ENCODE measurements around the gene IL10RB. TPM values are rescaled to one million over a fixed set of nuclear protein-coding genes. Genes with fewer than 3 reads are reported as not detected.
A peak's percentile ranks its signal among the peaks of the same experiment; 100 is the strongest.

Gene IL10RB
- total and polyA plus RNA-seq, 2 of the 8 experiments (the other 6 are each of a cell fraction or from before 2014, with no cell fraction given): 2.7 to 3.2 TPM

DNA sequence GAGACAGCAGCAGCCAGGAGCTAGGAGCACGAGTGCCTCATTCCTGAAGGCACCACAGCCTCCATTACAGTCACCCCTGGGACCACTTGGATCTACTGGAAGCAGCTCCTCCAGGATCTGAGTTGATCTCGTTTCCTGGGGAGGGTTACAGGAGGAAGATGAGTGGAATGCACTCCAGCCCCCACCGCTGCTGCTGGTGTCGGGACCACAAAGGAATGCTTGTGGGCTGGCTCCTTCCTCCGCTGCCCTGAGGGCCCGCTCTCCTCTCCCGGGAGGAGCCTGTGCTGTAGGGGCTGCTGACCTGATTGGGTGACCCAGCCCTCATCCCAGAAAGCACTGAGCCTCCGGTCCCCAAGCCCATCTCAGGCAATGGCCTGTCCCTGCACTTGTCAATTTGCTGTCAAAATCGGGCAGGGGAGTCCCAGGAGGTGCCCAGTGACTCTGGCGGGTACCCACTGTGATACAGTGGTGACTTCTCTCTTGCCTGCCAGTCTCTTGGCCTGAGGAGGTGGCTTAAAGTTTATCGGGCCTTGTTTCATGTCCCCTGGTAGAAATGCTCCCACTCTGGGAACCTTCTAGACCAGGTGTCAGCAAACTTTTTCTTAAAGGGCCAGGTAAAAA, 23.1 kb downstream of the IL10RB start:
- Histone ChIP-seq H3K14ac (ENCODE audit: insufficient read length) (no peak overlapping the region), H2BK120ac (replicated peaks; ENCODE audit: low read depth, low read length) (no peak overlapping the region), H4K20me1 (replicated peaks in 1 of 2; ENCODE audit: control insufficient read depth in 1 of 2, insufficient read depth in 2 of 2, low read length in 2 of 2) (peaks cover 0 to 2% of the 10 kb centered on the region in 2 experiments), H3K36me3 (ENCODE audit: control insufficient read depth in 2 of 4, insufficient read depth in 4 of 4, low read length in 3 of 4) (no peaks in the 10 kb centered on the region), H2BK12ac (ENCODE audit: low read depth, low read length) (no peak overlapping the region), H3K4me3 (ENCODE audit: extremely low read depth in 1 of 4, insufficient read depth in 2 of 4, low read depth in 3 of 4, low read length in 4 of 4) (no peak overlapping the region), H2AFZ (ENCODE audit: low read length) (no peak overlapping the region), H2BK20ac (ENCODE audit: low read length) (no peak overlapping the region), H3K9me3 (ENCODE audit: insufficient read depth in 2 of 2, low read depth in 1 of 2, low read length in 1 of 2) (no peaks in the 10 kb centered on the region), H2BK5ac (ENCODE audit: low read depth, low read length) (peak overlapping the region; percentile 49; the same call in 1 of the 2 replicates), H4K5ac (ENCODE audit: insufficient read length, low read depth, low read length) (no peak overlapping the region), H3K9ac (replicated peaks in 1 of 4; ENCODE audit: extremely low read depth in 1 of 4, low read depth in 3 of 4, low read length in 3 of 4) (no peak overlapping the region), H3K4me1 (replicated peaks in 1 of 4; ENCODE audit: control insufficient read depth in 3 of 4, insufficient read depth in 4 of 4, low read length in 3 of 4) (no peaks in the 10 kb centered on the region), H3K27ac (ENCODE audit: low read depth, low read length) (no peak overlapping the region), H3K23me2 (ENCODE audit: low read depth, low read length) (no peaks in the 10 kb centered on the region), H3K4ac (replicated peaks; ENCODE audit: insufficient read length, low read depth, low read length) (no peak overlapping the region), H3K23ac (ENCODE audit: insufficient read length) (no peak overlapping the region), H4K8ac (ENCODE audit: extremely low read depth, insufficient read depth, low read length) (no peak overlapping the region), H3K4me2 (ENCODE audit: insufficient read depth in 1 of 2, low read depth in 2 of 2, low read length in 2 of 2) (no peak overlapping the region), H3K18ac (ENCODE audit: extremely low read depth, low read length) (no peak overlapping the region), H2AK5ac (ENCODE audit: low read depth, low read length) (no peak overlapping the region), H4K91ac (replicated peaks; ENCODE audit: insufficient read length, low read length) (no peak overlapping the region), H3K79me1 (ENCODE audit: low read depth, low read length) (no peaks in the 10 kb centered on the region), H2BK15ac (ENCODE audit: low read length) (no peak overlapping the region), H3K79me2 (ENCODE audit: control insufficient read depth in 1 of 2, insufficient read depth in 2 of 2, low read length in 2 of 2) (no peaks in the 10 kb centered on the region), H3K56ac (replicated peaks; ENCODE audit: insufficient read length, low read depth, low read length) (no peak overlapping the region), H3K27me3 (replicated peaks in 1 of 4; ENCODE audit: control insufficient read depth in 3 of 4, extremely low read depth in 1 of 4, insufficient read depth in 3 of 4, low read length in 3 of 4) (no peaks in the 10 kb centered on the region)
- no peak for TF ChIP-seq GTF2F1 (IDR thresholded peaks at IDR 0.05; ENCODE audit: borderline replicate concordance, low read depth, low read length)
- TF ChIP-seq KDM5A (IDR thresholded peaks at IDR 0.05; ENCODE audit: low read length): no peak
- TF ChIP-seq KDM4A (IDR thresholded peaks at IDR 0.05; ENCODE audit: low read depth, low read length, severe bottlenecking): no peak
- TF ChIP-seq TAF1 (IDR thresholded peaks at IDR 0.05; ENCODE audit: low read depth, low read length): no peak
- WGBS, 2 experiments (ENCODE audit: extremely low coverage in 1 of 2, insufficient coverage in 1 of 2, insufficient read length in 1 of 2, insufficient replicate concordance in 2 of 2, low coverage in 1 of 2, low lambda C conversion rate in 2 of 2, missing lambda C conversion rate in 1 of 2): 92% methylated on average over 11 of the region's 11 CpGs; no CpG with 5 or more reads in 1 of the 2 experiments
- ChIA-PET CTCF (ENCODE audit: partially characterized antibody) (interaction anchor here (1.1 to 1.5 kb wide), 2 partner anchors 11 to 92 kb away, joined by 3 to 4 read pairs; no protein-coding TSS in a partner anchor), POLR2A (ENCODE audit: partially characterized antibody) (no interaction called here)
- no peak for DNase-seq (ENCODE audit: low read depth in 1 of 2, low spot score in 2 of 2)
- no peak for FAIRE-seq

Data from H1 (cell line).